GM12878 (cell line): ENCODE measurements around the gene STK10. TPM values are rescaled to one million over a fixed set of nuclear protein-coding genes. Genes with fewer than 3 reads are reported as not detected.
A peak's percentile ranks its signal among the peaks of the same experiment; 100 is the strongest.

ENCODE experiments used
- EGR1 ChIP-seq, 2 experiments: IDR thresholded peaks; 1 replicate in 1 of 2; 2 replicates in 1 of 2; pipeline ENCODE4 v1.6.1; 2011 to 2012; ENCODE audit warnings: low read depth in 2 of 2, low read length in 2 of 2, borderline replicate concordance in 1 of 2, mild to moderate bottlenecking in 1 of 2, moderate library complexity in 1 of 2
- JUND ChIP-seq: IDR thresholded peaks from 2 replicates; pipeline ENCODE4 v1.6.1; 2012; ENCODE audit warnings: low read depth, mild to moderate bottlenecking, low read length, improper control_type of control experiment, moderate library complexity
- MTA3 ChIP-seq: IDR thresholded peaks from 2 replicates; pipeline ENCODE4 v1.6.1; 2012; ENCODE audit warnings: low read length, inconsistent platforms, borderline replicate concordance
- PML ChIP-seq: IDR thresholded peaks from 2 replicates; pipeline ENCODE4 v1.6.1; 2012; ENCODE audit warnings: low read length, inconsistent platforms
- PRDM15 ChIP-seq: fragments of 450-650 bp; formaldehyde crosslinking; IDR thresholded peaks from 2 replicates; pipeline ENCODE4 v1.4.0; 2020; ENCODE audit warnings: mild to moderate bottlenecking, moderate library complexity
- RELA ChIP-seq: fragments of 450-650 bp; IDR thresholded peaks from 2 replicates; pipeline ENCODE4 v1.8.0; 2014; ENCODE audit warnings: borderline replicate concordance; ENCODE audit not compliant: partially characterized antibody
- SPI1 ChIP-seq: IDR thresholded peaks from 2 replicates; pipeline ENCODE4 v1.6.1; 2011; ENCODE audit warnings: low read depth, mild to moderate bottlenecking, low read length, moderate library complexity, borderline replicate concordance; ENCODE audit not compliant: insufficient read depth
- polyA plus RNA-seq, 11 experiments: library from polyadenylated mRNA; depleted of rRNA in 4 of 11; unstranded in 6 of 11; stranded (reverse) in 5 of 11; fragments of >200 nt; fragmentation: Nextera tagmentation in 4 of 11; fragmentation: Illumina TruSeq in 1 of 11; extraction: Ambion mirVana in 4 of 11; extraction: Trizol in 1 of 11; gene quantifications; 1 replicate in 1 of 11; 2 replicates in 10 of 11; pipeline versions ENCODE4 v1.2.1 to v1.2.3, GENCODE V29; 2011 to 2016; ENCODE audit warnings: inconsistent platforms in 2 of 11, missing spikeins in 2 of 11, low read depth in 1 of 11
- total RNA-seq, 4 experiments: library from RNA; depleted of rRNA in 3 of 4; stranded (reverse); fragments of >200 nt in 3 of 4; fragmentation: Illumina TruSeq in 1 of 4; extraction: Trizol in 1 of 4; gene quantifications; 2 replicates each; pipeline versions ENCODE4 v1.2.1 to v1.2.3, GENCODE V29; 2013 to 2021
- TF ChIP-seq, protein P1 (sequence below): fragments of 450-650 bp; formaldehyde crosslinking; IDR thresholded peaks from 2 replicates; pipeline ENCODE4 v1.5.0; 2022; ENCODE audit warnings: mild to moderate bottlenecking, missing genetic modification characterization

The STK10 gene
- total and polyA plus RNA-seq, 10 of the 15 experiments (the other 5 are each of a cell fraction or from before 2014, with no cell fraction given), result 14.2 to 96.4 (median 50.6) TPM

- TF ChIP-seq PRDM15 (CRISPR knock-in tag) (peak; percentile 47; the same call in 1 of the 2 replicates), EGR1 (IDR thresholded peaks at IDR 0.05; ENCODE audit: borderline replicate concordance in 1 of 2, low read depth in 2 of 2, low read length in 2 of 2) (no peak), RELA (no peak), PML (no peak), SPI1 (peak; percentile 75), JUND (no peak), MTA3 (no peak)
- TF ChIP-seq, protein P1, sequence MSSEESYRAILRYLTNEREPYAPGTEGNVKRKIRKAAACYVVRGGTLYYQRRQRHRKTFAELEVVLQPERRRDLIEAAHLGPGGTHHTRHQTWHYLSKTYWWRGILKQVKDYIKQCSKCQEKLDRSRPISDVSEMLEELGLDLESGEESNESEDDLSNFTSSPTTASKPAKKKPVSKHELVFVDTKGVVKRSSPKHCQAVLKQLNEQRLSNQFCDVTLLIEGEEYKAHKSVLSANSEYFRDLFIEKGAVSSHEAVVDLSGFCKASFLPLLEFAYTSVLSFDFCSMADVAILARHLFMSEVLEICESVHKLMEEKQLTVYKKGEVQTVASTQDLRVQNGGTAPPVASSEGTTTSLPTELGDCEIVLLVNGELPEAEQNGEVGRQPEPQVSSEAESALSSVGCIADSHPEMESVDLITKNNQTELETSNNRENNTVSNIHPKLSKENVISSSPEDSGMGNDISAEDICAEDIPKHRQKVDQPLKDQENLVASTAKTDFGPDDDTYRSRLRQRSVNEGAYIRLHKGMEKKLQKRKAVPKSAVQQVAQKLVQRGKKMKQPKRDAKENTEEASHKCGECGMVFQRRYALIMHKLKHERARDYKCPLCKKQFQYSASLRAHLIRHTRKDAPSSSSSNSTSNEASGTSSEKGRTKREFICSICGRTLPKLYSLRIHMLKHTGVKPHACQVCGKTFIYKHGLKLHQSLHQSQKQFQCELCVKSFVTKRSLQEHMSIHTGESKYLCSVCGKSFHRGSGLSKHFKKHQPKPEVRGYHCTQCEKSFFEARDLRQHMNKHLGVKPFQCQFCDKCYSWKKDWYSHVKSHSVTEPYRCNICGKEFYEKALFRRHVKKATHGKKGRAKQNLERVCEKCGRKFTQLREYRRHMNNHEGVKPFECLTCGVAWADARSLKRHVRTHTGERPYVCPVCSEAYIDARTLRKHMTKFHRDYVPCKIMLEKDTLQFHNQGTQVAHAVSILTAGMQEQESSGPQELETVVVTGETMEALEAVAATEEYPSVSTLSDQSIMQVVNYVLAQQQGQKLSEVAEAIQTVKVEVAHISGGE, result no peak
Observed at GRCh38 chr5:172002840-172003512, 185.0 kb downstream of the STK10 start (continued).
